Esophagus (tissue), 2 donors: Measurements from ENCODE around the gene CACNA1G. TPM values are rescaled to one million over a fixed set of nuclear protein-coding genes. Genes with fewer than 3 reads are reported as not detected.

Source experiments
- H3K27ac ChIP-seq, 2 donors: one replicate each; pipeline ENCODE4 v1.5.1; 2013; ENCODE audit warnings: low read depth in 2 of 2, mild to moderate bottlenecking in 2 of 2, inconsistent platforms in 1 of 2, low read length in 1 of 2, moderate library complexity in 1 of 2
- H3K27me3 ChIP-seq, 2 donors: one replicate each; pipeline ENCODE4 v1.6.1; 2013; ENCODE audit warnings: low read length in 2 of 2, control low read depth in 1 of 2, mild to moderate bottlenecking in 1 of 2; ENCODE audit not compliant: insufficient read depth in 2 of 2, control insufficient read depth in 1 of 2
- H3K36me3 ChIP-seq, 2 donors: one replicate each; pipeline ENCODE4 v1.6.1; 2013; ENCODE audit warnings: low read length in 1 of 2; ENCODE audit not compliant: control insufficient read depth in 2 of 2, insufficient read depth in 2 of 2
- H3K4me1 ChIP-seq, 2 donors: one replicate each; pipeline ENCODE4 v1.6.1; 2013; ENCODE audit warnings: low read length in 1 of 2; ENCODE audit not compliant: control insufficient read depth in 2 of 2, insufficient read depth in 2 of 2
- H3K4me3 ChIP-seq, 2 donors: one replicate each; pipeline ENCODE4 v1.5.1; 2013; ENCODE audit warnings: low read length in 2 of 2, mild to moderate bottlenecking in 2 of 2, low read depth in 1 of 2, moderate library complexity in 1 of 2
- H3K9me3 ChIP-seq, 2 donors: one replicate each; pipeline ENCODE4 v1.6.1; 2013; ENCODE audit warnings: mild to moderate bottlenecking in 2 of 2, low read depth in 1 of 2, low read length in 1 of 2, moderate library complexity in 1 of 2; ENCODE audit not compliant: control insufficient read depth in 2 of 2, insufficient read depth in 1 of 2
- WGBS, 2 donors: extraction: QIAGEN DNeasy Blood & Tissue Kit; methylation state at CpG; one replicate each; pipeline ENCODE4 v1.1.7; 2013; 5-methylcytosine and 5-hydroxymethylcytosine counted together
- polyA plus RNA-seq, 2 donors: library from polyadenylated mRNA; stranded (reverse); fragments of 200-250 nt; gene quantifications; one replicate each; pipeline ENCODE4 v1.2.3, GENCODE V29; 2013
- donor health status: healthy with polysubstance abuse.
- donor health status: Bipolar disorder and iron deficiency.

Gene CACNA1G
- polyA plus RNA-seq, 2 donors = 0.06 to 0.13 TPM

GRCh38 chr17:50519141-50519834 lies 41.2 kb upstream of the CACNA1G start:
- no peak overlapping the region for H3K27ac ChIP-seq
- H3K36me3 ChIP-seq = no peaks in the 10 kb centered on the region
- H3K4me3 ChIP-seq = no peak overlapping the region
- H3K4me1 ChIP-seq = no peaks in the 10 kb centered on the region
- no peaks in the 10 kb centered on the region for H3K9me3 ChIP-seq
- H3K27me3 ChIP-seq = no peaks in the 10 kb centered on the region
- WGBS, 2 donors = 62 to 65% methylated on average over 8 of the region's 8 CpGs

- Histone ChIP-seq H3K27ac (no peak overlapping the region), H3K27me3 (no peaks in the 10 kb centered on the region), H3K4me3 (no peak overlapping the region), H3K36me3 (no peaks in the 10 kb centered on the region), H3K4me1 (no peaks in the 10 kb centered on the region), H3K9me3 (no peaks in the 10 kb centered on the region)
- WGBS, 2 donors = 67 to 86% methylated on average over 2 of the region's 2 CpGs
These were observed 40.0 kb upstream of the CACNA1G start for GRCh38 chr17:50520483-50520882.

- H3K27ac ChIP-seq = no peak overlapping the region
- H3K4me1 ChIP-seq = no peaks in the 10 kb centered on the region
- H3K4me3 ChIP-seq = no peak overlapping the region
- 74 to 75% methylated on average over 2 of the region's 2 CpGs for WGBS, 2 donors
- H3K9me3 ChIP-seq = no peaks in the 10 kb centered on the region
- no peaks in the 10 kb centered on the region for H3K27me3 ChIP-seq
- H3K36me3 ChIP-seq = no peaks in the 10 kb centered on the region
These were observed 39.0 kb upstream of the CACNA1G start for GRCh38 chr17:50521514-50521913.

- Histone ChIP-seq H3K36me3 (no peaks in the 10 kb centered on the region), H3K27ac (no peak overlapping the region), H3K4me1 (no peaks in the 10 kb centered on the region), H3K27me3 (no peaks in the 10 kb centered on the region), H3K9me3 (no peaks in the 10 kb centered on the region), H3K4me3 (no peak overlapping the region)
- 83% methylated on average over 10 of the region's 10 CpGs for WGBS, 2 donors
These were observed 37.7 kb upstream of the CACNA1G start for GRCh38 chr17:50522766-50523165.

GRCh38 chr17:50523208-50523607 lies 37.3 kb upstream of the CACNA1G start:
- no peaks in the 10 kb centered on the region for H3K9me3 ChIP-seq
- H3K36me3 ChIP-seq = no peaks in the 10 kb centered on the region
- H3K27me3 ChIP-seq = no peaks in the 10 kb centered on the region
- no peak overlapping the region for H3K27ac ChIP-seq
- H3K4me1 ChIP-seq = no peaks in the 10 kb centered on the region
- WGBS, 2 donors = 55 to 63% methylated on average over 2 of the region's 2 CpGs
- H3K4me3 ChIP-seq = no peak overlapping the region

- Histone ChIP-seq H3K4me1 (no peaks in the 10 kb centered on the region), H3K9me3 (no peaks in the 10 kb centered on the region), H3K4me3 (no peak overlapping the region), H3K27me3 (no peaks in the 10 kb centered on the region), H3K27ac (no peak overlapping the region), H3K36me3 (no peaks in the 10 kb centered on the region)
- 94% methylated on average over 18 of the region's 18 CpGs for WGBS, 2 donors
These were observed 35.7 kb upstream of the CACNA1G start for GRCh38 chr17:50524838-50525237.

- Histone ChIP-seq H3K4me1 (peaks cover 0 to 7% of the 10 kb centered on the region in 2 donors), H3K36me3 (no peaks in the 10 kb centered on the region), H3K9me3 (no peaks in the 10 kb centered on the region), H3K27ac (no peak overlapping the region), H3K4me3 (no peak overlapping the region), H3K27me3 (no peaks in the 10 kb centered on the region)
- WGBS, 2 donors = 57 to 71% methylated on average over 5 of the region's 5 CpGs
These were observed 33.3 kb upstream of the CACNA1G start for GRCh38 chr17:50527155-50527762.

GRCh38 chr17:50527949-50528474 lies 32.5 kb upstream of the CACNA1G start:
- WGBS, 2 donors = 53 to 90% methylated on average over 4 of the region's 4 CpGs
- Histone ChIP-seq H3K27ac (no peak overlapping the region), H3K4me3 (no peak overlapping the region), H3K36me3 (no peaks in the 10 kb centered on the region), H3K27me3 (no peaks in the 10 kb centered on the region), H3K4me1 (peaks cover 0 to 9% of the 10 kb centered on the region in 2 donors), H3K9me3 (no peaks in the 10 kb centered on the region)

- 89 to 92% methylated on average over 7 of the region's 7 CpGs for WGBS, 2 donors
- H3K27me3 ChIP-seq = no peaks in the 10 kb centered on the region
These were observed 30.7 kb upstream of the CACNA1G start for GRCh38 chr17:50529849-50530248.

More at GRCh38 chr17:50529849-50530248, 30.7 kb upstream of the CACNA1G start:
- peaks cover 0 to 10% of the 10 kb centered on the region in 2 donors for H3K4me1 ChIP-seq
- no peaks in the 10 kb centered on the region for H3K9me3 ChIP-seq
- H3K27ac ChIP-seq = no peak overlapping the region
- no peaks in the 10 kb centered on the region for H3K36me3 ChIP-seq
- no peak overlapping the region for H3K4me3 ChIP-seq
